ENCODE measurements around the gene NEK11.

Gene NEK11

DNA sequence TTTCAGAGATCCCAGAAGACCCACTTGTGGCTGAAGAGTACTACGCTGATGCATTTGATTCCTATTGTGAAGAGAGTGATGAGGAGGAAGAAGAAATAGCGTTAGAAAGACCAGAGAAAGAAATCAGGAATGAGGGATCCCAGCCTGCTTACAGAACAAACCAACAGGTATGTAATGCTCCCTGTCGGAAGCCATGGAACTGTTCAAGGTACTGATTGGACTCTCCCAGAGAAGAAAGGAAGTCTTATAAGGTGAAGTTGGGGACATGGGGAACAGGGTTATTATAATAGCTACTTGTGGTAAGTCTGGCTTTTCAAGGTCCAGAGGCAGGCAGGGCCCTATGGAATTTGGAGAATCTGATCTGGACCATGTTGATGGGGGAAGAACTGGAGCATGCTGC lies 201.8 kb downstream of the NEK11 start:
- DNase-seq: no peak

DNA sequence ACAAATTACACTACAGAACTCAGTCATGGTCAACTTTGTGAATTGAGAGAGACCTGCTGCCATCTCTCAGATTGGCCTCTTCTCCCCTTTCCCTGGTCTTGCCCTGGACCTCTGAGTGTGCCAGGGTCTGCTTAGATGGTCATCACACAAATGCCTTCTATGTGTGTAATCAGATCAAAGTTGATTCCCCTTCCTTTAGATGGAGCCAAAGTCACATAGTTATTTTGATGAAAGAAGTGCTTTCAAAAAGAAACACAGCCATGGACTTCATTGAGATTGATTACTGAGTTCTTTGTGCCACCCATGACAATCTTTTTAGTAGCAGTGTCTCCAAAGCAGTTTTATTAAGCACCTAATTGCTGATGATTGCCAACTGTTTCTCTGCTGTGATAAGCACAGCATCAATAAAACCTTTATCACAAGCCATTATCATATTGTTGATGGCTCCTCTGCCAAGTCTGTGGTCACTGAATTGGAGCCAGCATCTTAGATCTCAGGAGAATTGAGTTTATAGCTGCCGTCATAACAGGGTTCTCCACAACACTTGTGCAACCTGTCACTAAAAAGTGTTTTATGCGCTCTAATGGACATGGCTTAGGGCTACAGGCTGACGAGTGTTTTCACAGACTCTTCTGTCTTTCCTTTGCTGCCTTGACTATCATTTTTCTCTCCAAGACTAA lies 205.2 kb downstream of the NEK11 start:
- peak; percentile 51 for DNase-seq

DNA sequence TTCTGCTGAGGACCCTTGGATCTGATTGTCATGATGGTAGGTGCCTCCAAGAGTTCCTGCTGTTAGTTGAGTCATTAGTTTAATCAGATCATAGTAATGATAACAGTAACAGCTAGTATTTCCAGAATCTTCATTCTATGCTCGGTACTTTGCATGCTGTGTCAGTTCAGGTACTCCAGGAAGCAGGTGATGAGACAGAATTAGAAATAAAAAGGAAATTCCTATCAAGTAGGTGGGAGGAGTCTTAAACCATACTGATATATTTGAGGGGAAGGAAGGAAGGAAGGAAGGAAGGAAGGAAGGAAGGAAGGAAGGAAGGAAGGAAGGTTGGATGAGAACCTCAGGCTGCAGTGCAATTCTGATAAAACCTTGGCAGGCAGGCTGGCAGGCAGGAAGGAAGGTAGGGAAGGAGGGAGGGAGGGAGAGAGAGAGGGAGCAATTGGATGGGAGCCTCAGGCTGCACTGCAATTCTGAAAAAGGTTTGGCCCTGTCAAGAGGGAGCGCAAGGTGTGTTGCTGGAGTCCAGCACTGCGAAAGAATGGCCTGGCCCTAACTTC lies 206.1 kb downstream of the NEK11 start:
- no peak for DNase-seq

DNA sequence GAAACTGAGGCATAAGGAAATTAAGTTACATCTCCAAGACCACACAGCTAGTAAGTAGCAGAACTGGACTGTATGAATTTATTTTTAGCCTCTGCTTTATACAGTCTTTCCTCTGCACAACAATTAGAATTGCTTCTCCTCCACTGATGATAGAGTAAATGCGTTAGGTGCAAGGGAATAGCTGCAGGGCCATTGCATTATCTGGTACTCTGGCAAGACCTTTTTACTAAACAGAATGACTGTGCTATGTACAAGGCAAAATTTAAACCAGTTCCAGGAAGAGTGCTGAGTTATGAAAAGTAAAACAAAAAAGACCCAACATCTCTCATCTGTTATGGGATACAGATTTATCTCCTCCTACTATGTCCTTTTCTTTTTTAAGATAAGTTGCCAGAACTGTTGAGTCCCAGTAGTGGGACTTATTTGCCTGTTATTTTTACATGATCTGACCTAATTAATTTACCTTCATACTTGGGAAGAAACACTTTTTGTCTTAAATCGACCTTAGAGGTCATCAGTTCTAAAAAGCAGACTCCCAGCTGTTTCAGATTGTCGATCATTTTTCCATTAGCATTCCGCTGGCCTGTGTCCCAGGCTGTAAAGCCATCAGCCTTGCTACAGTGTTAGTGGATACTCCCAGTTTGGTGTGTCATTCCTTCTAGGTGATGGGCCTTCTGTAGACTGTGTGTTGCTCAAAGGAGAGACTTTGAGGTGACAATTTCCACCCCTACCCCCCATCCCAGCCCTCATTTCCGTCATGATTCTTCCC lies 207.4 kb downstream of the NEK11 start:
- no peak for DNase-seq

DNA sequence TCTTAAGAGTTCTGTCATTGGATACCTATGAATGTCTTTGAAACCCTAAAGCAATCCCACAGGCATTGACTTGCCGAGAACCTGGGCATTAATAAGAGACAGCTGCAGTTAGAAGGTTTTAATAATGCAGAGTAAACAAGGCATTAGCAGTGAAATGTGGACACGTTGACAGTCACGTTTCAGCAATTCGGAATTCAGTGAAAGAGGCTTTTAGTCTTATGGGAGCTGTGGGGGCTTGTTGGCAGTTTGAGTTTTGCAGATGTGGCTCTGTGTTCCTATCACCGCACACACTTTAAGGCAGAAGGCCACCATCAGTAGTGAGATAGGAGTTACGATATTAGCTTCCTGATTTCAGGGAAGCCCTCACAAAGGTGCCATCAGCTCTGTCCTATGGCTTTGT lies 209.7 kb downstream of the NEK11 start:
- DNase-seq: peak; percentile 44

DNA sequence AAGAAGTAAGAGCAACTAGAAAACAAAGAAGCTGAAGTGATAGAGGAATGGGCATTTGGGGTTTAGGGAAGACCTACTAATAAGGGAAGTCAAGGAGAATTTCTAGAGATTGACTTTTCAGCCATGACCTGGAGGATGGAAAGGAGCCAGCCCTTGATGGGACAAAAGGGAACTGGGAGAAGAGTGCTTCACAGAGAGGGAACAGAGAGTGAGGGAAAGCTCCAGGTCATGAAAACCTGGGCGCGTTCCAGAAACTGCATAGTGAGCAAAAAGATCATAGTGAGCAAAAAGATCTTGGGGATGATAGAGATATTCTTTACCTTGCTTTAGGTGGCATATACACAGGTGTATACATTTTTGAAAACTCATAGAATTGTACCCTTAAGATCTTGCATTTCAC lies 211.8 kb downstream of the NEK11 start:
- no peak for DNase-seq

DNA sequence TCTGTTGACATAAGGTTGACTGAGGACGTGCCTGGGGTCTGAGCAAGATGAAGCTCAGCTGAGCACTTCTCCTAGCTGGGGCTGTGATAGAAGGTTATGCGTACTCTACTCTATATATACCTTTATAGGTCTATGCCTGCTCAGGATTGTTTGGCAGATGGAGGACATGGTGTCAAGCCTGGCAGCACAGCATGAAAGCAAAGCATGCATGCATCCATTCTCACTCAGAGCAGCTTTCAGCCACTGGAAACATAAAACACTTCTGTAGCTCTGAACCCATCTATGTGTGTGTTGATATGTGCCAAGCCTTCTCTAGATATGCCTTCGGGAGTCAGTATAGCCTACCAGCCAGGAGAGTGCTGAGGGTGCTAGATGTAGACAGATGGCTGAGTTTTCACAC lies 212.6 kb downstream of the NEK11 start:
- DNase-seq: no peak

DNA sequence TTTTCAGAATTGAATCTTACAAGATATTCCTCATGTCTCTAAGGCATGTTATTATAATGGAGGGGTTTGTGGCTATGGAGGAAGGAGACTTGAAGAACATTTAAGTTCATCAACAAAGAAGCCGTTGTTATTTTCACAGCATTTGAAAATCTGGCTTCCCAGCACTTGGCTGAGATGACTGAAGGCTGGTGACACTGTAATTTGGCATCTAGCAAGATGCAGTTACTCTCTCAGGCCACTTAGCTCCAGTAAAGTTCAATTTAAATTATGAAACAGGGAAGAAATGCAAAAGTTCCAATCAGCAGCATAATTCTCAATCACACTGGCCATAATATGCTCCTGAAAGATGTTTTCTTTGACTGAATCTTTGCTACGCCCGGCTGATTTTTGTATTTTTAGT lies 215.5 kb downstream of the NEK11 start:
- DNase-seq: no peak

DNA sequence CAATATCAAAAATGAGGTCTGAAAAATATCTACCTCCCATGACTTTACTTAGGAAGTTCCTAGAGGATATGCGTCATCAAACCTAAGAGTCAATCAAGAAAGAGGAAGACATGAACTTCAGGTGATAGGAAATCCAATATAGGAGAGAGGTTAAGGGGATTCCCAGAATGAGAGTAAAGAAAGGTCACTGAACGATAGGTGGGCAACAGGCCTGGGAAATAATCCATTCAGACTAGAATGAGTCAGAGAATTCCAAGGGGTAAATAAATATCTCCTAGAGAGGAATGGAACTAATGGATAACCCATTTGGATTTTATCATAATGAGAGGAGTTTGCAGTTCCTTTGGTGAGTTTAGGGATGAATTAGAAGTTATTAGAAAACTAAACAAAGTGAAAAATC lies 223.8 kb downstream of the NEK11 start:
- no peak for DNase-seq

DNA sequence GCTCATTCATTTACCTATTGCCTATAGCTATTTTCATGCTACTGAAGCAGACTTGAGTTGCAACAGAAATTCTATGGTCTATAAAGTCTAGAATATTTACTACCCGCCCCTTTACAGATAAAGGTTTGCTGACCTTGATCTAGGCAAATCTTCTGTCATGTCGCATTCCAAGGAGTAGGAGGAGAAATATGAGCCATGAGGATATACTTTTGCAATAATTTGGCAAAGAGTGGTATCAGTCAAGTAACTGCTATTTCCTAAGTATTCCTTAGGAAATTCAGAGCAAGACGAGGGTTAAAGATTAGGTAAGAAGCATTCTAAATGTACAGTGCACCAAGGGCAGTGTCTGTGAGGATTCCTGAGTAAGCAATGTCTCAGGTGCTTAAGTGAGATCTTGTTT lies 233.8 kb downstream of the NEK11 start:
- no peak for DNase-seq

DNA sequence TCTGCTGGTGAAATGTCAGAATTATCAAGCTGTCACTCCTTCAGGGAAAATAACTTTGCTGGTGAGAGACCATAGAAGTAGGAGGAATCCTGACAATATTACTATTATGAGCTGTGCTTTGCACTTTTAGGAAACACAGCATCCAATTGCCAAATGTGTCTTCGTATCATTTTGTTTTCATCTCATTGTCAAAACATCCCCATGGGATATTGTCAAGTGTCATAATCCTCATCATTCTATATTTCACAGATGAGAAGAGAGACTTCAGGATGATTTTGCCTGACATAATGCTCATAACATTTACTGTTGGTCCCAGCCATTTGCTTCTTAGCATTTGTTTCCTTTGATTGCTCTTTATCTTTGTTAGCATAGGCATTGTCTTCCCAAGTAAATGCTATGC lies 234.4 kb downstream of the NEK11 start:
- DNase-seq: no peak

DNA sequence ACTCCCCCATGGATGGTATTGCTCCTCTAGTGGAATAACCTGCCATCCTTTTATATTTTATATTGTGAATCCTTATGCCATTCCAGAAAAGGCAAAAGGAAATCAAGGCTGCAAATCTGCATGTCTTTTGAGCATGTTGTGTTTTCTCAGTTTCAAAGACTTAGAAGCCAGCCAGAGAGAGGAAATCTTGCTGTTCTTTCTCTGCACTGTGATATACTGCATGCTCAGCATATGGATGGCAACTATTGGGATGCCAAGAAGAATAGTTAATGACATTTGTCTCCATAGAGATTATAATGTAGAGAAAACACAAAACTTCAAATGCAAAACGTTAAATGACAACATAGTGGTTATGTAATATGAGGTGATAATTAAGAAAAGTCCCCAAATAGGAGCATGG lies 248.9 kb downstream of the NEK11 start:
- no peak for DNase-seq

DNA sequence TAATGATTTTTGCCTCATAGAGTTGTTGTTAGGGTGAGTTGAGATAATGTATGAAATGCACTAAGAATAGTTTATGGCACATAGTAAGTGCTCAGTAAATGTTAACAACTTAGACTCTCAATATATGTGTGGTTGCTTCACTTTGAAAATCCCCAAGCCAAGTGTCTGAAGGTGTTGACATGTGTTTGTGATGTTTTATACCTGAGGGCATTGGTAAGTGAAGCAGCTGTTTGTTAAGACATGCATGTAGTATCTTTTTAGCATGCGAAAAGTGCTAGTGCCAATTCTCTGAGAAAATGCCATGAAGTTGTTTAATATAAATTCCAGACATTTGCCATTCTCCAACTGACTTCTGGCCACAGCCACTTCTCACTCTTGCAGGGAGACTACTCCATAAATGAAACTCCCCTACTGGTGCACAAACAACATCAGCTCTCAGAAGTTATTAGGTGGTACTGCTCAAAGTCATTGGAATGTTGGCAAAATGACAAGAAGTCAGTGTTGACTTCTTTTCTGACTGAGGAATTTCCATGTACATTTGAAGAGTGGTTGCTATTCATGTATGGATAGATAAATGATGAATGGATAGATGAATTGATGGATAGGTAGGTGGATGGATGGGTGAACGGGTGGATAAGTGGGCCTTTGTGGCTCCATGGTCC lies 251.3 kb downstream of the NEK11 start:
- DNase-seq: no peak

DNA sequence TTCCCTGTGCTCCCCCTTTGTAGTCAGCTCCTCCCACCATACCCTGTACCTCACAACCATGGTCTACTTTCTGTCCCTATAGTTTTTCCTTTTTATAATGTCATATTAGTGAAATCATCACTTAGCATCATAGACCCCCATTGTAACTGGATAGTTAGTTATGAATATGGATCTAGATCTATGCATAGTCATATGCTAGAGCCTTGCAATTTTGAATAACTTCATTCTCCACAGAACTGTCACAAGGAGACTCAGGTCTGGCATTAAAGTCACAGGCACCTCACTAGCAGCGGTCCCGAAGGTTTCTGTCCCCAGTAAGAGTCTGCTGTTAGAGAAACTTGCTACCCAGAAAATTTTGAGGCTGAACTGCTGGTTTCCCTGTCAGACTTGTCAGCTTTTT lies 252.9 kb downstream of the NEK11 start:
- no peak for DNase-seq

DNA sequence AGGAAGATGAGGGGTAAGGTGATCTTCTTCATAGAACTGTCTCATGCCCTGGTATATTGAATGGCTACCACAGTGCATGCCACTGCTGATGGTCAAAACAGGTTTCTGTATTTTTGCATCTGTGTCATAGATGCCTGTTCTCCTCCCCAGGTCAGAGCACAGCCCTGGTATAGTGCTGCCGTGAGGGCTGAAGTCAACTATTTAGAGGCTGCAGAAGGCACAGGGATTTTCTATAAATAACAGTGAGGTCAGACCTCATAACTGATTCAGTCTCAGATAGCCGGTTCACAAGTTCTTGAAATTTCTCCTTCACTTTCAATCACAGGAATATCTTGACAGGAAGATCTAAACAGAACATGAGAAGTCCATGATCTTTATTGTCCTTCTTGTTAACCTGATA lies 255.7 kb downstream of the NEK11 start:
- DNase-seq: no peak

DNA sequence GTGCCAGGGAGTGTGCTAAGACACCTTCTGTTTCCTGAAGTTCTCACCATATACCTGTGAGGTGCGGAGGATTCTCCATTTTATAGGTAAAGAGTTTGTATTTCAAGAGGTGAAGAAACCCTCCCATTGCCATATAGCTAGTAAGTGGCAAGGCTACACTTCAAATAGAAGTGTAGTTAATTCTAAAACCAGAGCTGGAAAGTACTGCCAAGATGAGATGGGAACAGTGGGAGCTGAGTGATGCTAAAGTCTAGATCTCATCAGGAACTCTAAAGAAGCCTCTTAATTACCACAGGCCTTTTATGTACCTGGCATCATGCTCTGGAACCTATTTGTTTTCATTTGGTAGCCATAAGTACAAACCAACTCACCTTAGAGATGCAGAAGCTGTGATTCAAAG lies 256.3 kb downstream of the NEK11 start:
- DNase-seq: no peak

DNA sequence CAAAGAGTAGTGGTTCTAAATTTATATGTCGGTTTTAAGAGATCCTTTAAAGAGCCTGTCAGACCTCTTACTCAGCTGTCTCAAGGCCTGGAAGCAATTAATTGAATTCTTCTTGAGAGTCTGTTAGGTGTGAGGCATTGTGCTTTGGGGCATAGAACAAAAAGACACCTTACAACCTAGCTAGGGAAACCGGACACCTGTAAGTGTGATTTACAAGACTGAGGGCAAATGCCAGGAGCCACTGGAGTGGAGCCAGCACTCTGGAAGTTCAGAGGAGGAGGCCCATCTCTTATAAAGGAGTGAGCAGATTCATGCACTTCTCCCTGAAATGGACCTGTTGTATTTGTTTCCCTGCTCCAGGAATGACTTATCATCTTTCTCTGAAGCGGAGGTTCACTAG lies 257.2 kb downstream of the NEK11 start:
- no peak for DNase-seq

DNA sequence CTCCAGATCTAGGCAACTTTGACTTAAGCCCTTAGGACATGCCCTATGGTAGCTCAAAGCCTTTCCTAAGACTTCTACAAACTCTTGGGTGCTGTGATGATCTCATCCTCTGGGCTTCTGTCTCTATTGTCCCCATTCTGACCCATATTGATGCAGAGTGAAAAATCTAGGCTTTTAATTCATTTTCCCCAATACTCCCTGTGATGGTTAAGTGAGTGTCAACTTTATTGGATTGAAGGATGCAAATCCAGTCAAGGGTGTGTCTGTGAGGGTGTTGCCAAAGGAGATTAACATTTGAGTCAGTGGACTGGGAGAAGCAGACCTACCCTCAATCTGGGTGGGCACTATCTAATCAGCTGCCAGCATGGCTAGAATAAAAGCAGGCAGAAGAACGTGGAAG lies 257.6 kb downstream of the NEK11 start:
- no peak for DNase-seq

DNA sequence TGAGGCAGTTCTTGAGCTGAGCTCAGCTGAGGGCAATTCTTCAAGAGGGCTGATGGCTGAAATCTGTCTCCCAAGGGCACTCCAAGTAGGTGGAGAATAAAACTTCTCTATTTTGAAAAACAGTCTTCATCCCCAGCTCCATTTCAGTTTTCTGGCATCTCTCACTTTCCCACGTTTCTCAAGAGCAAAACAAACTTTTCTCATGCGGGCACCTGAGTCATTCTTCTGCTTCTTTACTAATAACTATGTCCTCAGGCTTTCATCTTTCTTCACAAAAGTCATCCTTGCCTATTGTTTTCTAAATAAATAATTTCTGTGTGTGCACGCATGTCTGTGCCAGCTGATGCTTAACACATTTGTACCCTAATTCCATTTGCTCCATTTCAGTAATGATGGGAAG lies 258.8 kb downstream of the NEK11 start:
- DNase-seq: no peak

DNA sequence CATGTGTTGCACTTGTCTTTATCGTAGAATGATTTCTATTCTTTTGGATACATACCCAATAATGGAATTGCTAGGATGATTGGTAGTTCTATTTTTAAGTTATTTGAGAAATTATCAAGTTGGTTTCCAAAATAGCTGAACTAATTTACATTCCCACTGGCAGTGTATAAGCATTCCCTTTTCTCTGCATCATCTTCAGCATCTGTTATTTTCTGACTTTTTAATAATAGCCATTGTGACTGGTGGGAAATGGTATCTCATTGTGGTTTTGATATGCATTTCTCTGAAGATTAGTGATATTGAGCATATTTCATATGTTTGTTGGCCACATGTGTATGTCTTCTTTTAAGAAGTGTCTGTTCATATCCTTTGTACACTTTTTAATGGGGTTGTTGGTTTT lies 273.2 kb downstream of the NEK11 start:
- DNase-seq: no peak

DNA sequence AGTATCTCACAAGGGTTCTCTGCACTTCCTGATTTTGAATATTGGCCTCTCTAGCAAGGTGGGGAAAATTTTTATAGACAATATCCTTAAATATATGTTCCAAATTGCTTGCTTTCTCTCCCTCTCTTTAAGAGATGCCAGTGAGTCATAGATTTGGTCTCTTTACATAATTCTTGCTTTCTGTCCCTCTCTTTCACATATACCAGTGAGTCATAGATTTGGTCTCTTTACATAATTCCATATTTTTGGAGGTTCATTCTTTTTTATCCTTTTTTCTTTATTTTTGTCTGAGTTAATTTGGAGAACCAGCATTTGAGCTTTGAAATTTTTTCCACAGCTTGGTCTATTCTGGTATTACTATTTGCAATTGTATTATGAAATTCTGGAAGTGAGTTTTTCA lies 277.2 kb downstream of the NEK11 start:
- no peak for DNase-seq

DNA sequence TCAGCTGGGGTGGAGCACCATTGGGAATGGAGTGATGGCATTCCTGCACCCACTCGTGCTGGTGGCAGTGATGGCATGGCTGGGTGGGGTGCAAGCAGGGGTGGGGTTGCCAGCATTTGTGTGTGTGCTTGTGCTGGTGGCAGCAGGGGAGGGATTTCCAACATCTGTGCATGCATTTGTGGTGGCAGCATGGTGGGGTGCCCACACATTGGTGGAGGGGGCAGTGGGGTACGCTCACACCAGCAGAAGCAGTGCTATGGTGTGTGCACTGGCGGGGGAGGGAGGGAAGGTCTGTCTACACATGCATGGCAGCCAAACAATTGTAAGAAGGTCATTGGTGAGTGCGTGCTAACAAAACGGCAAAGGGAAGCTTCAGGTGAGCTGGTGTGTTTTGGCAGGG lies 278.2 kb downstream of the NEK11 start:
- DNase-seq: no peak

DNA sequence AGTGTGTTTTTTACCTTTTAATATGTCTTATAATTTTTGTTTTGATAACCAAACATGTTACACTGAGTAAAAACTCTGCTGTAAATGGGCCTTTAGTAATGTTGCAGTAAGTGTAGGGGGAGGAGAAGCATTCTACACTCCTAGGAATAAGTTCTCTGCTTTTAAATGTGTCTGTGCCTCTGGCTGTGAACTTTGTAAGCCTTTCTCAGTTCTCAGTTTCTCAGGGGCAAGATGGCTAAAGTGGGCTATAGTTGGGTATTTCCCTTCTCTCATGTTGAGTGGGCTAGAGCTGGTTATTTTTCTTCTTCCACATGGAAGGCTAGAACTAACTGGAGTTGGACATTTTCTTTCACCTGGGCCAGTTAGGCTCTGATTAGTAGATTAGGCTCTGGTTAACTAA lies 279.6 kb downstream of the NEK11 start:
- no peak for DNase-seq

DNA sequence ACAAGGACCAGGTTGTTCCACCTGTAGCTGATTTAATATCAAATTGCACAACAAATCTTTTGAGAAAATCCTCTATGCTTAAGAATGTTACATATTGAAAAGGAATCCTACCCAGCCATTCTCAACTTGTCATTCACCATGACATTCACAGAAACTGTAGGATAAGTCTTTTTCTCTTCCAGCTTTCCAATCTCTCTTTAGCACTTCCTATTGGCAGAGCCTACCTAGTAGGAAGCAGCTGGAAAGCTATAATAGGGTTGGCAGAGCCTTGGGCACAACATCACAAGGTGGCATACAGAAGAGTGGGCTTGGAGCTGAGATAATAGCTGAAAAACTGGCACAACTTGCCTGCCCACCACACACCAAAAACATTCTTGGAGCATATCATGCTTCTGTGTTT lies 287.6 kb downstream of the NEK11 start:
- no peak for DNase-seq
